NCI-H2196 (cell line): ENCODE measurements around the gene GRK1.
A peak's percentile ranks its signal among the peaks of the same experiment; 100 is the strongest.

Source experiments
- DNase-seq: peaks from one replicate; lab custom pipeline; 2025; ENCODE audit not compliant: unreplicated experiment; lab: John Stamatoyannopoulos, UW

The GRK1 gene

GRCh38 chr13:113726961-113727411, 60.0 kb downstream of the GRK1 start:
- DNase-seq: peak; percentile 23

GRCh38 chr13:113728571-113729054, 61.6 kb downstream of the GRK1 start:
- no peak for DNase-seq

- no peak for DNase-seq
These were observed 62.4 kb downstream of the GRK1 start for GRCh38 chr13:113729187-113730019.

- no peak for DNase-seq
These were observed 63.3 kb downstream of the GRK1 start for GRCh38 chr13:113730258-113730691.

- no peak for DNase-seq
These were observed 63.8 kb downstream of the GRK1 start for GRCh38 chr13:113730831-113731191.

- no peak for DNase-seq
These were observed 64.5 kb downstream of the GRK1 start for GRCh38 chr13:113731192-113732175.

GRCh38 chr13:113732176-113732960, 65.3 kb downstream of the GRK1 start:
- DNase-seq: no peak

- no peak for DNase-seq
These were observed 66.2 kb downstream of the GRK1 start for GRCh38 chr13:113732961-113733950.

- DNase-seq: no peak
These were observed 67.2 kb downstream of the GRK1 start for GRCh38 chr13:113734099-113734825.

GRCh38 chr13:113734826-113735125, 67.8 kb downstream of the GRK1 start:
- no peak for DNase-seq

GRCh38 chr13:113735194-113735593, 68.2 kb downstream of the GRK1 start:
- DNase-seq: no peak

GRCh38 chr13:113735750-113736149, 68.7 kb downstream of the GRK1 start:
- DNase-seq: no peak

- no peak for DNase-seq
These were observed 69.3 kb downstream of the GRK1 start for GRCh38 chr13:113736258-113736731.

- no peak for DNase-seq
These were observed 70.8 kb downstream of the GRK1 start for GRCh38 chr13:113737803-113738202.

GRCh38 chr13:113739527-113740285, 72.7 kb downstream of the GRK1 start:
- DNase-seq: no peak

GRCh38 chr13:113740286-113740556, 73.2 kb downstream of the GRK1 start:
- no peak for DNase-seq

GRCh38 chr13:113740661-113741060, 73.6 kb downstream of the GRK1 start:
- no peak for DNase-seq

- DNase-seq: no peak
These were observed 74.2 kb downstream of the GRK1 start for GRCh38 chr13:113741191-113741668.
